Endothelial cell (in vitro differentiated cells): Measurements from ENCODE around the gene NR3C1. TPM values are rescaled to one million over a fixed set of nuclear protein-coding genes. Genes with fewer than 3 reads are reported as not detected.

Source experiments
- DNase-seq: peaks from one replicate; pipeline ENCODE4 v3.0.0; 2021; ENCODE audit warnings: low spot score
- H3K27ac Mint-ChIP-seq: one replicate; pipeline ENCODE4 v1.8.0; 2021; ENCODE audit warnings: mixed read lengths, inconsistent platforms; ENCODE audit not compliant: unreplicated experiment
- H3K27me3 Mint-ChIP-seq: one replicate; pipeline ENCODE4 v1.8.0; 2021; ENCODE audit warnings: mild to moderate bottlenecking, moderate library complexity, mixed read lengths, inconsistent platforms; ENCODE audit not compliant: unreplicated experiment
- H3K36me3 Mint-ChIP-seq: one replicate; pipeline ENCODE4 v1.8.0; 2021; ENCODE audit warnings: mild to moderate bottlenecking, low read depth, mixed read lengths, inconsistent platforms; ENCODE audit not compliant: unreplicated experiment
- H3K4me1 Mint-ChIP-seq: one replicate; pipeline ENCODE4 v1.8.0; 2021; ENCODE audit warnings: mild to moderate bottlenecking, mixed read lengths, inconsistent platforms; ENCODE audit not compliant: unreplicated experiment
- H3K4me3 Mint-ChIP-seq: one replicate; pipeline ENCODE4 v1.8.0; 2021; ENCODE audit warnings: mild to moderate bottlenecking, mixed read lengths, inconsistent platforms; ENCODE audit not compliant: unreplicated experiment
- H3K9me3 Mint-ChIP-seq: one replicate; pipeline ENCODE4 v1.8.0; 2021; ENCODE audit warnings: mixed read lengths, inconsistent platforms; ENCODE audit not compliant: unreplicated experiment
- CTCF ChIP-seq: fragments of 200-600 bp; sonication (generic); IDR thresholded peaks from one replicate; pipeline ENCODE4 v1.5.0; 2021; ENCODE audit warnings: antibody characterized with exemption; ENCODE audit not compliant: unreplicated experiment
- total RNA-seq: library from RNA; stranded (reverse); fragmentation: NEBNext Ultra II Directional; extraction: Animal tissue kit (Norgen Biotek cat#: 25700); gene quantifications from one replicate; pipeline ENCODE4 v1.2.1, GENCODE V29; 2021; ENCODE audit not compliant: unreplicated experiment

NR3C1 gene
- total RNA-seq, 1 donor from 2014 or later, result 9.9 TPM

GRCh38 chr5:143312822-143313221 lies 90.7 kb downstream of the NR3C1 start:
- no peaks in the 10 kb centered on the region for H3K36me3 Mint-ChIP-seq
- H3K27me3 Mint-ChIP-seq, result no peaks in the 10 kb centered on the region
- no peak for DNase-seq
- no peak for TF ChIP-seq CTCF
- no peak overlapping the region for H3K27ac Mint-ChIP-seq
- H3K4me1 Mint-ChIP-seq, result no peaks in the 10 kb centered on the region
- no peaks in the 10 kb centered on the region for H3K9me3 Mint-ChIP-seq
- H3K4me3 Mint-ChIP-seq, result no peak overlapping the region

DNA sequence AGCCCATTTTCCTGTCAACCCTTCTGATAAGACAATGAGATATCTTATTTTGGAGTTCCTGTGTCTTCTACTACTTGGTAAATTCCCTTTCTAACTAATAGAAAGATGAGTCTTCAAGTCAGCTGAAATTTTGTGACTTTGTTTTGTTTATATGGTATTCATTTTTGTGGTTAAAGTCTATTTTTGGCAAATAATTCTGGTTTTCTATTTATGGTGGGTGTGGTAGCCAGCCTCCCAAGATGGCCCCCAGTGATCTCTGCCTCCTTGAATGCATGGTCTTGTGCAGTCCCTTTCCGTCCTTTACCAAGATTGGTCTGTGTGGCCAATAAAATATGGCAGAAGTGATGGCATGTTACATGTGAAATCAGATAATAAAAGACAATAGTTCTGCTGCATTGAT lies 91.5 kb downstream of the NR3C1 start:
- H3K27ac Mint-ChIP-seq, result no peak overlapping the region

GRCh38 chr5:143311428-143311827 lies 92.1 kb downstream of the NR3C1 start:
- Mint-ChIP-seq H3K27me3 (no peaks in the 10 kb centered on the region), H3K4me1 (no peaks in the 10 kb centered on the region), H3K4me3 (no peak overlapping the region), H3K36me3 (no peaks in the 10 kb centered on the region), H3K9me3 (no peaks in the 10 kb centered on the region), H3K27ac (no peak overlapping the region)
- no peak for TF ChIP-seq CTCF
- no peak for DNase-seq

More for the DNA sequence above, 91.5 kb downstream of the NR3C1 start:
- H3K27me3 Mint-ChIP-seq, result no peaks in the 10 kb centered on the region
- H3K9me3 Mint-ChIP-seq, result no peaks in the 10 kb centered on the region
- TF ChIP-seq CTCF, result no peak
- no peak for DNase-seq
- H3K4me1 Mint-ChIP-seq, result no peaks in the 10 kb centered on the region
- H3K4me3 Mint-ChIP-seq, result no peak overlapping the region
- H3K36me3 Mint-ChIP-seq, result no peaks in the 10 kb centered on the region

GRCh38 chr5:143309661-143310431 lies 93.6 kb downstream of the NR3C1 start:
- Mint-ChIP-seq H3K4me1 (no peaks in the 10 kb centered on the region), H3K4me3 (no peak overlapping the region), H3K27me3 (no peaks in the 10 kb centered on the region), H3K36me3 (no peaks in the 10 kb centered on the region), H3K27ac (no peak overlapping the region), H3K9me3 (no peaks in the 10 kb centered on the region)
- no peak for TF ChIP-seq CTCF
- DNase-seq, result no peak

GRCh38 chr5:143308731-143309130 lies 94.8 kb downstream of the NR3C1 start:
- Mint-ChIP-seq H3K27me3 (no peaks in the 10 kb centered on the region), H3K4me3 (no peak overlapping the region), H3K36me3 (no peaks in the 10 kb centered on the region), H3K9me3 (no peaks in the 10 kb centered on the region), H3K27ac (no peak overlapping the region), H3K4me1 (no peaks in the 10 kb centered on the region)
- TF ChIP-seq CTCF, result no peak
- no peak for DNase-seq
